Measurements from ENCODE around the gene RCC2.
"Not testable (repeated sequence)": the region's sequence is repeated elsewhere in the genome, so short reads cannot be mapped to it uniquely, and the experiment has no call there.

The RCC2 gene

DNA sequence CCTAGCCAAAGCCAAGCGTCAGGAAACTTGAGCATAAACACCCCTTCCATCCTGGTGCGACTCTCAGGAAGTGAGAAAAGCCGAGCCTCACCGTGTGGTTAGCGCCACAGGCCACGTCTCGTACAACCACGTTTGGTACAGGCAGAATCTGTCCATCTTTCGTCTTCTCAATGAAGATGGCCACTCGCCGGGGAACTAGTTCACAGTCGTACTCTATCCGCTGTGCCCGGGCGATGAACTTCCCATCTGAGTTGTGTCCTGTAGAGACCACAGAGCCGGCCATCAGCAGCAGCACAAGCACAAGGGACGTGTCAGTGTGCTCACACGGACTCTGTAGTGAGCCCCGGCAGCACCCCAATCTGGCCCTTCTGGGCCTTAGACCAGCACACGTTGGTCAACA, 23.1 kb downstream of the RCC2 start:
- DNase-seq, result no peak

DNA sequence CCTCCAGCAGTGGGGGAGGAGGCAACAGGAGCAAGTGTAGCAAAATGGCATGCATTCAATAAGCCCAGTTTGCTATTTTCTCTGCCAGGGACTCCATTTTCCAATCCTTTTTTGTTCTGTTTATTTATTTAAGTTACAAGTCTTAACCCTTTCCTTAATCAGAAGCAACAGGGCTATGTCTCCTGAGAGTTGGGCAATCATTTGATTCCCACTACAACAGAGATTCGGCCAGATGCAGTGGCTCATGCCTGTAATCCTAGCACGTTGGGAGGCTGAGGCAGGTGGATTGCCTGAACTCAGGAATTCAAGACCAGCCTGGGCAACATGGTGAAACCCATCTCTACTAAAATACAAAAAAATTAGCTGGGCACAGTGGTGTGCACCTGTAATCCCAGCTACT, 25.5 kb downstream of the RCC2 start:
- DNase-seq, result no peak

DNA sequence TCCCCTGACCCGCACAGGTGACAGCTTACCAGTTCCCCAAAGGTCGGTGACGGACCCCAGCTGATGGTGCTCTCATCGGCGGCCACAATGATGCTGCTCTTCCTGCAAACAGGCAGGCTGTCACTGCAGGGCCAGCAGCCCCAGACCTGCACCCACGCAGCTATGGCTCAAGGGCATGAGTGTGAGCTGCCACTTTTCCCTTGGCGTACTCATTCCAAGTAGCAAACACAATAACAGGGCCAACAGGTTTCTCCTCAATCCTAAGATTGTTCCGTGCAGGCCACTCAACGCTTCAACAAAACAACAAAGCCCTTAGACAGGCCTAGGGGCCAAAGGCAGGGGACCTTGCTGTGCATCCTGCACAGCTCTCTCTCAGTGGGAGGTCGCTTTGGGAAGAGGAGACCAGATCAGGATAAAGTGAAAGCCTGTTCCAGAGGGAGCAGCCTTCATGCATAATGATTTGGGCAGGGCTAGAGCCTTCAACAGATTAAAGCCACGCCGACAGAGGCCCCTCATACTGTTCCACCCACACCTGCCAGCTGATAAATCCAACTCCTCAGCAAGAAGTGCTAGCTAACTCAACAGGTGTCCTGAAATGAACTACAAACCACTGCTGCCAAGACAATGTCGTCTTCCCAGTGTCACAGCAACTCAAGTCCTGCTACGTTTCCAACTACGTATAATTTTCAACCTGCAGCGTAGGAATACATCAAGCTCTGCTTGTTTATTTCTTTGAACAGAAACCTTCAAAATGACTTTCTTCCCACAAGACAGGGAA, 27.2 kb downstream of the RCC2 start:
- no peak for DNase-seq

DNA sequence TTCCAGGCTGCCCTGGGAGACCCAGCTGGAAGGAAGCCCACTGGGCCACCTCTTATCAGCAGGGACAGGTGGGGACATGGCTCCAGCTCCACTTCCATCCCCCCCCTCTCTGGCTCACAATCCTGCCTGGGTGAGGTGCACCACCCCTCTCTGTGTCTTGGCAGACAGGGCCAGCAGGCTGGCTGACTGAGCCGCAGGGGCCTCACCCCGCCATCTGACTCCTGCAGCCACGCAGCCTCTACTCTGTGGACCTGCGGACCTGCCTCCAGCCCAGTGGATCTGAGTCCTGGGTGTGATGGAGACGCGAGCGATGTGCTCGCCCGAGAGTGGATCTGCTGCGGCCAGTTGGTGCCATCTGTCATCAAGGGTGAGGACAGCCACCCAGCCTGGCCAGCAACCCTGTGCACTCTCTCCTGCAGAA, 30.1 kb downstream of the RCC2 start:
- no peak for DNase-seq

DNA sequence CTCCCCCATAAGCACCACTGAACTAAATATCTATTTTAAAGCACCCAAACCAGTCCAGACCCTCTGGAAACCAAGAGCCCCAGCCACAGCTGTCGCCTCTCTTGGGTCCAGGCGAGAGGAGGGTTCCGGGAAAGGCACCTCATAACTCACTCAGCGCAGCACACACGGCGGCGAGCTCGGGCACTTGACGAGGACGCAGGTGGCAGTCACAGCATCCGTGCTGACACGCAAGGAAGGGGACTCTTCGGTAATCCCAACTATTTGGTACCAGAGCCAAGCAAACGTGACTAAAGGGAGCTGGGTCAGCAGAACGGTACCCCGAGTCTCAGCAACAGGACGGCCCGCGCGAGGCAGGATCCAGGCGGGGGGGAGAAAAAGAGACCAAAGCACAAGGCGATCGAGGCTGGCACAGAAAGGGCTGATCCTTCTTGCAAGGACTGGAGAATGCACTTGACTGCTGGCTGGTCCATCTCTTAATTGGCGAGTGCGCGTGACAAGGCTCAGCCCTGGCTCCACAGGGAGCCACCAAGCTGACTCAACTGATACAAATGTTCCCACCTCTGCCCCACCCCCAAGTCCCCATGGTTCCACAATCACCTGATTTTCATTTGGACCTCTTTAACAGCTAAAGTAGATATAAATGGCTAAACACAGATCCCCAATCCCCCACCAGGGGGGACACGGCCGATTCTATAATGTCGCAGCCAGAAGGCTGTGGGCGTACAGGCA, 31.5 kb downstream of the RCC2 start:
- not testable (repeated sequence) for DNase-seq

DNA sequence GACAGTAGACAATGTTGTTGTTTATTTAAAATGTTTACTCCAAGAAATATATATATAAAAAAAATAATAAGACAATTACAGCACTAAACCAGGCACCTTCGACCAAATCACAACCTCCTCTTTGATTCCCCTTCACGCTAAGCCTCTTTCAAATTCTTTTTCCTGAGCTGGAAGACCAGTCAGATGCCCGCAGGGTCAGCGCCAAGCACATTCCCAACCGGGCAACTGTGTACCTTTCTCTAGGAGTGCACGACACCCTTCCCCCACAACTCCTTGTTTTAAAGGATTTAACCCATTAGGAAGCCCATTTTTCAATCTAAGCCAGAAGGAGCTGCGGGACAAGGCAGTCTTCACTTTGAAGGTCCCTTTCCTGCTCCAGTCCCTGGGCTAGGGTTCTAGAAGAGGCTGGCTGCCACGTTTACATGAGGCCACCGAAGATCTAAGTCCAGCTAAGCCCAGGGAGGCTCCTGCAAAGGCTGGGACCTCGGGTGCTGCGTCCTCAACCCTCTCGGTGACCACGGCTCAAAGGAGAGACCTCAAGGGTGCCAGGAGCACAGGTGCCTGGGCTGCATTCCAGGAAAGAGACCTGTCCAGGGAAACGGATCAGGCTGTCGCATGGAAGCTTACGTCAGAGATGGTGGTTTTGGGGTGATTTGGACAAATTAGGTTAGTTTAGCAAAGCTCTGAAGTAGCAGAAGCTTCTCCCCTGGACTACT, 32.6 kb downstream of the RCC2 start:
- not testable (repeated sequence) for DNase-seq

DNA sequence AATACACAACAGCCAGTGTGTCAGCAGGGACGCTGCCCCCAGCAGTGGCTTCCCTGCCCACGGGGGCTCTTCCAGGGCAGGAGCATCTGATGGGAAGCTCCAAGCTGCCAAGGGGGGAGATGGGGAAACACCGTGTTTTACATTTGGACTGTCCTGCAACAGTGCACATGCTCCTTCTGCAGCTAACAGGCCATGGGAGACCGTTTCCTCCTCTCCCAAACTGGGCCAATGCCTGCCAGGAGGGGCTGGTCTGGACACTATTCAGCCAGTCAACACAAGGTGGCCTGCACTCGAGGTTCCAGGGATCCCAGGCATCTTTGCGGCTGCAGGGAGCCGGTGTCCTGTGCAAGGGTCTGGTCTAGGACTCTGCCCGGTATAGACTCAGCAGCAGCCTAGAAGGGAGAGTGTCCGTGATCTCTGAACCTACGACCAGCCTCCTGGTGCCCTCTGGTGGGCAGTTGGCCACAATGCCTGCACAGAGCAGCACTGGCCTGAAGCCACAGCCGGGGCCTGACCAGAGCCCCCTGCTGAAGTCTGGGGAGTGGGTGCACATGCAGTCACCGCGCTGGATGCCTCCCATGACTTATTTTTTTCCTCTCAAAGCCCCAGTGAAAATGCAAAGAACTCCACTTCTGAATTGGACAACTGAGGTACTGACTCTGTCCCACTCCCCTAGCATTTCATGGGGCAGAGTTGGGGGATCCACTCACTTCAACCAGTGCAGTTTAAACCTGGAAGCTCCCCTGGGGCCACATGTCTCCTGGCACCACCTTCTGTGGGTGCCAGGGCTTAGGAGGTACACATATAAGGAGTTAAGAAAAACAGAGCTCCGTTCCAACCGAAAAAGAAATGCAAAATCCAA, 33.3 kb downstream of the RCC2 start:
- no peak for DNase-seq

DNA sequence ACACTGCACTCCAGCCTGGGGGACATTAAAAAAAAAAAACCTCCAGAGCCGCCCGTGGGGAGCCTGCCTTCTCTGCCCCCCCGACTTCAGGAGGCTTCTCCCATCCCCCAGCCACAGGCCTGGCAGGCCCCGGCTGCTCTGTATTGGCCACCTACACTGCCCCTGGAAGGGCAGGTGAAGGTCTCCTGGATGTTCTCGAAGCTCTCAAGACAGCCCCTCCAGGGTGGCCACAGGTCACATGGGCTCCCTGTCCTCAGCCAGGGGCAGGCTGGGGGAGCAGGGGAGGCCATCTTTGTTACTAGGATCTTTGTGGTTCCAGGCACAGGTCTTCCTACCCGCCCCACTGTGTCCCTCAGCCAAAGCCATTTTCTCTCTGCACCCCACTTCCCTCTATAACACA, 34.7 kb downstream of the RCC2 start:
- DNase-seq, result no peak

DNA sequence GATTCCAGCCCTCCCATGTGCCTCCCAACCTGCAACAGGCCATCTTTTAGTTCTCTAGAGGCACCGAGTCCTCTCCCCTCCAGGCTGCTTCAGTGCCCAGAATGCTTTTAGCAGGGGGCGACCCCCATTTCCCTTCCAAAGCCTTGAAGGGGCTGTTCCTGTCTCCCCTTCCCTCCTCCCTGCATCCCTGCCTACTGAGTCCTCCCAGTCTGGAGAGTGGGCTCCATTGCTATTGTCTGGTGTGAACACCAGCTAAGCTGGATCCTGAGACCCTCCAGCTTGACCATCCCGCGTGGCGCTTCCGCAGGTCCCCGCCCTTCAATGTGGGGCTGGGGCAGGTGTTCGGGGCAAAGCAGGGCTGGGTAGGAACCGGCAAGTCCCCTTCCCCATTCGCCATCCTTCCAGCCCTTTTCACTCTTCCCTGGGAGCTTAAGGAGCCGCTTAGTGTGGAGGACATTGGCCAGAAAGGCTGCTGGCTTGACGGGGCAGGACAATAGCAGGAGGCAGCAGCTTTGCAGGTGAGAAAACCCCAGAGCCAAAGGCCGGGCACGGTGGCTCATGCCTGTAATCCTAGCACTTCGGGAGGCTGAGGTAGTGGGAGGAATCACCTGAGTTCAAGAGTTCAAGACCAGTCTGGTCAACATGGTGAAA, 35.3 kb downstream of the RCC2 start:
- DNase-seq, result no peak

DNA sequence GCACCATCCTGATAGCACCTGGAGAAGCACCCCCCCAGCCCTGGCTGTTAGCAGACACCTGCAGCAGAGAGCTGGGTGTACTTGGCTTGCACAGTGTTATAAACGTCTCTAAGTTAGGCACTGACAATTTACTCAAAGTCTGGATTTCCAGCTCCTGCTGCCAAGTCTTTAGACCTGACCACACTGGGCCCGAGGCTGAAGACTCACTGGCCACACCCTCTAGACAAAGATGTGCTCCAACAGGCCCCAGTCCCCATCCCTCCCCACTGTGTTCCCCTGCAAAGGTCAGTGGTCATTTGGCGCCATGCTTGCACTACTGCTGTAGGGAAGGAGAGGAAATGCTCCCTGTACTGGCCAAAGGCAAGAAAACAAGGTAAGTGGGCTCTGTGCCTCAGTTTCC, 36.4 kb downstream of the RCC2 start:
- no peak for DNase-seq

DNA sequence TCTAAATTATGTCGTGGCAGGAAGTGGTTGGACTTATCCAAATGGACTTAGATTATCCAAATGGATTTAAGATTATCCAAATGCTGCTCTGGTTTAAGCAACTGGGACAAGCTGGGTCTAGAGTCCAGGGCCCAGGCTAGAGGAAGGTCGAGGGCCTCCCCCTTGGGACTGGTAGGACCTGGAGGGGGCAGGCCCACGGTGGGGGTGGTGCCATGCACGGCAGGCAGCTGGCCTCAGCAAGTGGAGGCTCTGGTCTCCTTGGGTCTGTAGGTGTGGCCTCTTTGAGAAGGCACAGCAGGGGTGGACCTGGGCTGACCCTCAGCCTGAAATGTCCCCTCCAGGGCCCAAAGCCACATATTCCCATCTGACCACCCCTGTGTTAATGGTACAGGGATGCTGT, 37.6 kb downstream of the RCC2 start:
- no peak for DNase-seq

DNA sequence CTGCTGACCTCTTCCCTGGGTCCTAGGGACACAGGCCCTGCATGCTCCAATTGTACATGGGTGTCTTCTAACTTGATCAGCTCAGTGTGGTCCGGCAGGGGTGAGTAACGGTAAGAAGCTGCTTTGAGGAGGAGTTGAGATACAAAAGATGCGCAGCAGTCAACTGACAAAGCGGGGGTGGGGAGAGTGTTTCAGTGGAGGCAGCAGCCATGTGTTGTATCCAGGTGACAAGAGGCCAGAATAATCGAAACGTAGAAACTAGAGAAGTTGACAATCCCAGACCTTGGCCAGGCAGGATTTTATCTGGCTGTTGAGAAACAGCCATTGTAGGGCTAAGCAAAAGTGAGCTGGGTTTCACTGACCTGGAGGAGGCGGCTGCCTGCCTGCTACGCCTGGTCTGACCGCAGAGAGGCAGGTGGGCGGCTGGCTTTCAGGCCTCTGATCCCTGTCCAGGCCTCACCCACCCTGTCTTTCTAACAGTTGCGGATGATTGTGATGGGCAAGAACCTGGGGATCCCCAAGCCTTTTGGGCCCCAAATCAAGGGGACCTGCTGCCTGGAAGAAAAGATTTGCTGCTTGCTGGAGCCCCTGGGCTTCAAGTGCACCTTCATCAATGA, 38.6 kb downstream of the RCC2 start:
- no peak for DNase-seq

DNA sequence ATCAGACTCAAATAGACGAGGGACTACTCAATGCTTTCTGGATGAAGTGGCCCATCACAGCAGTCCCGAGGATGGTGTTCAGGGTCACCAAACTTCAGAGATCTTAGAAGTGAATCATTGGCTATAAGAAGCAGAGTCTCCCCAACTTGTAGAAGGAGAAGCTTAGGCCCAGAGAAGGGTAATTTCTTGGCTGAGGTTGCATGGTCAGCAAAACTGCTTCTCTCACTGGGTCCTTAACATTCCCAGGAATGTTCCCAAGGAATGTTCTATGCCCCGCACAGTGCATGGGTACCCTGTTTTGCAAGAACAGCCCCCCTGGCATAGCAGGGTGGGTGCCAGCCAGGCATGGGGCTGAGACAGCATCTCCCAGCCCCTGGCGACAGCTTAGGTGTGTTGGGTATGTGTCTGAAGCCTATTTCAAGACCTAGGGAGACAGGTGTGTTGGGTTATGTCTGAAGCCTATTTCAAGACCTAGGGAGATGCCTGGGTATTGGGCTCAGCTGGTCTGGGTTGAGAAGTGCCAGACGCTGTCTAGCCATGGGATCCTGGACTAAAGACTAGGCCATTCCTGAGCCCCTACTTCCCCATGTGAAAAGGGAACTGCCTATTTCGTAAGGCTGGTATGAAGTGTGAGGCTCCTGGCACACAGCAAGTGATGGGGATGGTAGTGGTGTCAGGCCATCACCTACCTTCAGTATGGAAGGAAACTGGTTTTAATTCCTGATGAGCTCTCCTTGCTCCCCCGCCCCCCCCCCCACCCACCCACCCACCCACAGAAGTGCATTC, 41.4 kb downstream of the RCC2 start:
- DNase-seq, result no peak

DNA sequence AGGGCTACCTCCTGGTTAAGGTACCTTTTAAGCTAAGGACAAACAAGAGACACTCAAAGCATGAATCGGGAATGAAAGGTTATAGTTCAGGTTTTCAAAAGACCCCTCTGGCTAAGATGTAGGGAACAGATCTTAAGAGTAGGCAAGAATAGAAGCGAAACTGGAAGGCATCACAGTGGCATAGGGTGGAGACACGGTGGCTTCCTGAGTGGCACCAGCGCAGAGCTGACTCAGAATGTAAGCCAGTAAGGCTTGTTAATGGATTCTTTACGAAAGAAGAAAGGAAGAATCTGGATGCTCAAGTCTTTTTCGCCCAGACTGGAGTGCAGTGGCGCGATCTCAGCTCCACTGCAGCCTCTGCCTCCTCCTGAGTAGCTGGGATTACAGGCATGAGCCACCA, 46.2 kb downstream of the RCC2 start:
- DNase-seq, result no peak

DNA sequence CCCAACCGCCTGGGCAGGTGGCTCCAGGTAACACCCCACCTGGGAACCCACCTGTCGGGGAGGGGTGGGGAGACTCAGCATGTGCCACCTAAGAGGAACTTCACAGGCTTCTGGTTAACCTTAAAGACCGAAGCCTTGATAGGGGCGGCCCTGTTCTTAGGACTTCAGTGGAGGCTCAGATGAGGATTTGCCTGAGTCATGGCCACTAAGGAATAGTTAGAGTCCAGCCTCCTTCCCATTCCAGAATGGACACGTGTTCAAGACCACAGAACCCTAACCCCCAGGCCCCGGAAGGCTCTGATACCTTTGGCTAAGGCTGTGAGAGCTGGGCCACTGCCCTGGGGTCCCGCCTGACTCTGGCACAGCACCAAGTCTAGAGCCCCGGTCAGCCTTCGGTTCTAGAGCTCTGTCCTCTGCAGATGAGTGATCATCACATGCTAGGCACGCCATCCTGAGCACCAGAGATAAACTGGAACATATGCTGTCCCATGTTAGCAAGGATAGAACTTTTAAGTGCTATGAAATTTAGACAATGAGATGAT, 47.2 kb downstream of the RCC2 start:
- no peak for DNase-seq

DNA sequence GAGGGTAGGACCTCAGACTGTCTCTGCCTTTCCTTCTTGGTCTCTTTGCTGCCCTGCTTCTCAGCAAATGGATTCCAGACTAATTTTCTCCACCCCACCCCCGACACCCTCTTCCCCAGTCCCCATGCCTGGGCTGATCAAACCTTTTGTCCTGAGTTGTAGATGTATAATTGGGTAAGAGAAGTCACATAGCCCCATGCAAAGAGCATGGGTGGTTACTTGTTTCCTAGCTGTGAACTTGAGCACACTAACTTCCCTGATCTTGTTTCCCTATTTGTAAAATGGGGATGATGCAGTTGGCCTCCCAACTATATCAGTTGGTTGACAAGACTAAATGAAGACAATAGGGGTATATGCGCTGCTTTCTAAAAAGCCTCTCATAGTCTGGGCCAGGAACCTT, 58.3 kb downstream of the RCC2 start:
- DNase-seq, result no peak

DNA sequence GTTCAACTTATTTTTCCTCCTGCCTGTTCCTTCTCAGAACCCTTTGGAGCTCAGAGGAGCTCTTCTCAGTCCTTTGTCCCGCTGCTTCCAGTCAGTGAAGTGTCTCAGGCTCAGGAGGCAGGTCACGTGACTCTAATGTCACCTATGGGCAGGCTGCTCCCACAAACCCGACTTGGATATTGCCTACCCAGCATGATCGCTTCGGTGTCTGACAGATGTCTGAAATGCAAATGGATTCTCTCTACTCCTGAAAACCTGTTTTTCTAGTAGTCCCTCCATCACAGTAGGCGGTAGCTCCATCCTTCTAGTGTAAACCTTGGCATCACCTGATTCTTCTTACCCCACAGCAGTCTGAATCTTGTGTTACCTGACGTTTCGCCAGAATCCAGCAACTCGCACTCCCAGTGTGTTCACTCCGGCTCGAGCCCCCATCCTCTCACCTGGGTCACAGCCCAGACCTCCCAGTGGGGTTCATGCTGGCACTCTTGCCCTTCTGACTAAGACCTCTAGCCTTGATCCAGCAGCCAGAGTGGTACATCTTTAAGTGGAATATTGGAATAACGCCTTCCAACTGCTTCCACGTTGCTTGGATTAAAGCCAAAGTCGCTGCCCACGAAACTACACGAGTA, 62.0 kb downstream of the RCC2 start:
- DNase-seq, result no peak

DNA sequence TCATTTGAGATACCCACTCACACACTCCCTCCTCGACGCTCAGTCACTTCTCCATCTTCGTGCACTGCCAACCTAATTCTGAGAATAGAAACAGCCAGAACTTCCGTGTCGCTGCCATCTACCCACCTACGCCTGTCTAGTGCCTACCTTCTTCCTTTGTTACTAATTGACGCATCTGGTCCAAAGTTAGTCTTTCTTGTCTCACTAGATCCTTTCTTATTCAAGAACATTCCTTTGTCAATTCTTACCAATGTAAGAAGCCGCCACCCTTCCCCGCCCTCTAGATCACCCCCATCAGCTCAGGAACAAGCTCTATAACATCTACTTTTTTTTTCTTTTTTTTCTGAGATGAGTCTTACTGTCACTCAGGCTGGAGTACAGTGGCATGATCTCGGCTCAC, 63.8 kb downstream of the RCC2 start:
- DNase-seq, result no peak

DNA sequence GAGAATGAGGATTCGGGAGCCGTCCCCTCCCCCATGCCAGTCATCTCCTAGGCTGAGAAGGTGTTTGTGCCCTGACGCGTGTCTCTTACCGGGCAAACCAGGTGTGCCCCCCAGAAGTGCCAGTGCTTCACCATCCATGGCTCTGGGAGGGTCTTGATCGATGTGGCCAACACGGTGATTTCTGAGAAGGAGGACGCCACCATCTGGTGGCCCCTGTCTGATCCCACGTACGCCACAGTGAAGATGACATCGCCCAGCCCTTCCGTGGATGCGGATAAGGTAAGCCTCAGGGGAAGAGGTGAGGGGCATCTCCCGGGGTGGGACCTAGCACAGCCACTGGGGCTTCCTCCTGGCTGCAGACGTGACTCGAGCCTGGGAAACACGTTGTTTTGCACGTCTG, 66.5 kb downstream of the RCC2 start:
- no peak for DNase-seq

DNA sequence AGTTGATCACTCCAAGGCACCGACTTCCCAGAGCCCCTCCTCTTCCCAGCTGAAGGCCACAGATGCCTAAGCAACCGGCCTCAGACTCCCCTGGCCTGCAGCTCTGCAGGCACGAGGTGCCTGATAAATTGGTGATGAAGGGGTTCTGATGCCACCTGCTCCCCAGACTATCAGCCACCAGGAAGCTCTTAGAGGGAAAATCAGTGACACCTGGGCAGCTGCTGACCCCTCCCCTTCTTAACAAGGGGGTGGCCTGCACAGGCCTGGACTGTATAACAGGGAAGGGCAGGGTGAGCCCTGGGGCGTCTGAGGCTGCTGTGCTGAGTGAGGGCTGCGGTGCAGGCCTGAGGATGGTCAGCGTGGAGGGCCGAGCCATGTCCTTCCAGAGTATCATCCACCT, 67.6 kb downstream of the RCC2 start, which contains the start of gene PADI6:
Gene PADI6, plus strand, starts transcription at position 301 of the 400 bp plus-strand sequence. Its CDS starts 50 bp downstream, at position 351.
- DNase-seq, result no peak

Measured in NCI-H1436 treated with DMSO at 0.1 percent for 48 hours (cell line).